ENCODE measurements around the gene SLC1A7.

SLC1A7 gene

DNA sequence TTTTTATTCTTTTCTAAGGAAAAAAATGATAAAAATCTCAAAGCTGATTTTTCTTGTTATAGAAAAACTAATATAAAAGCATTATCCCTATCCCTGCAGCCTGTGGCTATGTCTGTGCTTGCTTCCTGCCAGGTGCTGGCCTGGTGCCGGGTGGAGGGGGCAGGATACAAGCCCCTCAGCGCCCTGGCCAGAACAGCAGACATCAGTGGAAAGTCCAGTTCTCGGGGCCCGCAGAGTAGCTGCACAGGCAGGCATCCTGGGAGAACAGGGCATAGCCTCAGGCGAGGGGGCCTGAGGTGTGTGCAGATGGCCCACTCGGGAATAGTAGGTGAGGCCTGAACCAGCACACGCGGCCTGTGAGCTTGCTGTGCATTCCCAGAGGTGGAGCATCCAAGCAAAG lies 57.0 kb downstream of the SLC1A7 start:
- H2AFZ ChIP-seq (ENCODE audit: low read length): no peak overlapping the region
- no peaks in the 10 kb centered on the region for H3K79me2 ChIP-seq (ENCODE audit: insufficient read depth, low read length)
- no peaks in the 10 kb centered on the region for H3K9me2 ChIP-seq (ENCODE audit: low read depth, low read length)
- no peak overlapping the region for H3K27ac ChIP-seq (ENCODE audit: low read depth, low read length, poor library complexity, severe bottlenecking)
- peaks cover 4% of the 10 kb centered on the region; the same call in 1 of the 2 replicates for H3K27me3 ChIP-seq (ENCODE audit: insufficient read depth, low read length)
- TF ChIP-seq CTCF (IDR thresholded peaks at IDR 0.05; ENCODE audit: low read length) (no peak), EZH2 (IDR thresholded peaks at IDR 0.05; ENCODE audit: borderline replicate concordance, low read length) (no peak)
- H3K4me3 ChIP-seq (ENCODE audit: low read depth, low read length, poor library complexity, severe bottlenecking): no peak overlapping the region
- no peak overlapping the region for H3K4me2 ChIP-seq (ENCODE audit: low read length)
- H3K9ac ChIP-seq (ENCODE audit: low read length): no peak overlapping the region
- no peaks in the 10 kb centered on the region for H3K36me3 ChIP-seq (ENCODE audit: insufficient read depth, low read length)
- no peaks in the 10 kb centered on the region for H3F3A ChIP-seq (ENCODE audit: insufficient read depth, low read length)
- no peaks in the 10 kb centered on the region for H4K20me1 ChIP-seq (ENCODE audit: insufficient read depth, low read length)
- H3K4me1 ChIP-seq (ENCODE audit: insufficient read depth, low read length, severe bottlenecking): no peaks in the 10 kb centered on the region
- no peaks in the 10 kb centered on the region for H3K9me3 ChIP-seq (ENCODE audit: low read length)

GRCh38 chr1:53084589-53084971 lies 57.9 kb downstream of the SLC1A7 start:
- Histone ChIP-seq H3K9me3 (ENCODE audit: low read length) (no peaks in the 10 kb centered on the region), H3K9me2 (ENCODE audit: low read depth, low read length) (no peaks in the 10 kb centered on the region), H3K4me3 (ENCODE audit: low read depth, low read length, poor library complexity, severe bottlenecking) (no peak overlapping the region), H3K36me3 (ENCODE audit: insufficient read depth, low read length) (no peaks in the 10 kb centered on the region), H3K79me2 (ENCODE audit: insufficient read depth, low read length) (no peaks in the 10 kb centered on the region), H3K9ac (ENCODE audit: low read length) (no peak overlapping the region), H3K4me1 (ENCODE audit: insufficient read depth, low read length, severe bottlenecking) (no peaks in the 10 kb centered on the region), H2AFZ (ENCODE audit: low read length) (no peak overlapping the region), H3K4me2 (ENCODE audit: low read length) (no peak overlapping the region), H3K27ac (ENCODE audit: low read depth, low read length, poor library complexity, severe bottlenecking) (no peak overlapping the region), H3F3A (ENCODE audit: insufficient read depth, low read length) (no peaks in the 10 kb centered on the region), H3K27me3 (ENCODE audit: insufficient read depth, low read length) (peaks cover 4% of the 10 kb centered on the region; the same call in 1 of the 2 replicates), H4K20me1 (ENCODE audit: insufficient read depth, low read length) (no peaks in the 10 kb centered on the region)
- TF ChIP-seq EZH2 (IDR thresholded peaks at IDR 0.05; ENCODE audit: borderline replicate concordance, low read length) (no peak), CTCF (IDR thresholded peaks at IDR 0.05; ENCODE audit: low read length) (no peak)

DNA sequence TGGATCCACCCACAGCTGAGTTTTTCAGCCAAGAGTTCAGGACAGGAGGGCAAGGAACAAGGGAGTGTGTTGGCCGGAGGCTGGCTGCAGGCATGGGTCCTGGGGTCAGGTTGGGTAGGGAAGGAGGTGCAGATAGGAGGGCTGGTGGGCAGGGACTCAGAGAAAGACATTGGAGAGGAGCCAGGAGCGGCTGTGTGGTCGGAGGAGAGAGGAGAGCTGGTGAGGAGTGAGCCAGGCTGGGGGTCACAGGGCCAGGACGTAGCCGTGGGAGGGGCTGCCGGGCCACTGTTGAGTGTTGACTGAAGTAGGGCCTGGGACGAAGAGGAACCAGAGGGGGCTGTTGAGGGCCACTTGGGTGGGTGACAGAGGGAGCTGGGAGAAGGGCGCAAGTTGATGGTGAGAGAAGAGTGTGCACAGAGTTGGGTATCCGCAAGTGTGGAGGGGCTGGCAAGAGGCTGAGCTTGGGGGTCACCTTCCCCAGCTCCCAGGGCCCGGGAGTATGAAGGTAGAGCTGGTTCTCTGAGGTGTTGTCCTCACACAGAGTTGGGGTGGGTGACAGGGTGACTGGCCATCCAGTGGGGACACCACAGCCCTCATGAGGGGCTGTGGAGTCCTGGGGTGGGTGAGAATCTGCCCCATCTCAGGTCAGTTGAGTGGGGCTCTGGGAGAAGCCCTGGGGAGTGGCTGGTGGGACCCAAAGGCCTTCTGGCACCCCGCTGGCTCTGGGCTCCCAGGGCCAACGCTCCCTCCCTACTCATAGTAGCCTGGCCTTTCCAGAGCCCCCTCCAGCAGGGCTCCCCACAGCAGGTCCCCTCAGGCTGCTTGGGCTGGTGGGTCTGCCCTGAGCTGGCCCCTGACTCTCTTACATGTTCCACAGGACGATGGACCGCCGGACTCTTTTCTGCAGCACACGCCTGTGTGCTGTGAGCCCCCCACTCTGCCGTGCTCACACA lies 58.5 kb downstream of the SLC1A7 start:
- Histone ChIP-seq H3K4me1 (ENCODE audit: insufficient read depth, low read length, severe bottlenecking) (no peaks in the 10 kb centered on the region), H3K27ac (ENCODE audit: low read depth, low read length, poor library complexity, severe bottlenecking) (no peak overlapping the region), H3K79me2 (ENCODE audit: insufficient read depth, low read length) (no peaks in the 10 kb centered on the region), H2AFZ (ENCODE audit: low read length) (no peak overlapping the region), H3K4me3 (ENCODE audit: low read depth, low read length, poor library complexity, severe bottlenecking) (no peak overlapping the region), H3K9ac (ENCODE audit: low read length) (no peak overlapping the region), H4K20me1 (ENCODE audit: insufficient read depth, low read length) (no peaks in the 10 kb centered on the region), H3K36me3 (ENCODE audit: insufficient read depth, low read length) (no peaks in the 10 kb centered on the region), H3F3A (ENCODE audit: insufficient read depth, low read length) (no peaks in the 10 kb centered on the region), H3K4me2 (ENCODE audit: low read length) (no peak overlapping the region), H3K9me2 (ENCODE audit: low read depth, low read length) (no peaks in the 10 kb centered on the region), H3K9me3 (ENCODE audit: low read length) (no peaks in the 10 kb centered on the region), H3K27me3 (ENCODE audit: insufficient read depth, low read length) (peaks cover 4% of the 10 kb centered on the region; the same call in 1 of the 2 replicates)
- TF ChIP-seq CTCF (IDR thresholded peaks at IDR 0.05; ENCODE audit: low read length) (no peak), EZH2 (IDR thresholded peaks at IDR 0.05; ENCODE audit: borderline replicate concordance, low read length) (no peak)

All from OCI-LY1 (cell line).